Activated CD4-positive, alpha-beta T cell treated with anti-CD3 and anti-CD28 coated beads, Interleukin-10, Interleukin-2, amounts not matched to agents 100 ng/mL and 50 ng/mL, durations not matched to agents 16 hours and 8 hours (primary cell): ENCODE data around the gene ARSG.
"Not testable (repeated sequence)": the region's sequence is repeated elsewhere in the genome, so short reads cannot be mapped to it uniquely, and the experiment has no call there.

Source experiments
- DNase-seq: peaks from one replicate; pipeline ENCODE4 v3.0.0-alpha.2; 2020

The ARSG gene

DNA sequence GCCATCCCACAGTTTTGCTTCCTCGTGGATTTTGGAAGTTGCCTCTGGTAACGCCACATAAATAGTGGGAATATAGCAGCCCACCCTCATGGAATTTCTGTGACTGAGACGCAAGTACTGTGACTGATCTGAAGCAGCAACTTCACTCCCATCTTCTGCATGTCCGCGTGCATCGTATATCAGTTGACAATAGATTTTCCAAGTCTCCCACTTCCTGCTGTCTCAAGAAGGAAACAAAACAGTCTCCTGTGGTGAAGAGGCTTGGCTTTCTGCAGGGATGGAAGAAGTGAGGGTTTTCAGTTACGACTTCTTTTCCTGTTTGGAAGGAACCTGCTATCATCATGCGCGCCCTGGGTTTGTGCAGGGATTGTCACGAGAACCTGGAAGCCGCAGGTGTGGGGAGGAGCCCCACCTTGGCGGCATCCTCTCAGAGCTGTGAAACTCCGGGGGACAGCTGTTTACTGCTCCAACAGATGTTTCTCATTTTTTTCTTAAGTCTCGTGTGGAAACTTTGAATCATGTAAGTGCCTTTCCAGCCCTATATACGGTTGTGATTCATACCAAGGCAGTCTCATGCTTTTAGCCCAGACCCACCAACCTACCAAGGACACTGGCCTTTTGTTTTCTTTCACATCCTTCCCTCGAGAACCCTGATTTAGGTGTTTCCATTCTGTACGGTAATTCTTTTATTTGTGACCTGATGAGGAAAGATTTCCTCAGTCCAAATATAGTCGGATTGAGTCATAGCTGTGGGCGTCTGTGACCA is 108.5 kb downstream of the ARSG start:
- peak; percentile 65 for DNase-seq

DNA sequence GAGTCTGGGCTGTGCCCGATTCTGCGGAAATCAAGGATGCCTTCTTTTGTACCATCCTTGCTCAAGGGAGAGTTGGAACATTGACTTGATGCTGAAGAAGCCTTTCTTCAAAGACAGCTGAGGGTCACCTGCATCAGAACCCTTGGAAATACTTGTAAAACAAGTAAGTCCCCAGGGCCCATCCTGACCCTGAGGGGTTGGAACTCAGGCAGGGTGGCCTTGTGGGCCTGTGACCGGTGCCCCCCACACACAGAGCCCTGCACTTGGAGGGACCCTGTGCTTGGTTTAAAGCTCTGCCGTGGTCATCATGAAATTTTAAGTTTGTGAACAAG is 109.1 kb downstream of the ARSG start:
- DNase-seq = no peak

DNA sequence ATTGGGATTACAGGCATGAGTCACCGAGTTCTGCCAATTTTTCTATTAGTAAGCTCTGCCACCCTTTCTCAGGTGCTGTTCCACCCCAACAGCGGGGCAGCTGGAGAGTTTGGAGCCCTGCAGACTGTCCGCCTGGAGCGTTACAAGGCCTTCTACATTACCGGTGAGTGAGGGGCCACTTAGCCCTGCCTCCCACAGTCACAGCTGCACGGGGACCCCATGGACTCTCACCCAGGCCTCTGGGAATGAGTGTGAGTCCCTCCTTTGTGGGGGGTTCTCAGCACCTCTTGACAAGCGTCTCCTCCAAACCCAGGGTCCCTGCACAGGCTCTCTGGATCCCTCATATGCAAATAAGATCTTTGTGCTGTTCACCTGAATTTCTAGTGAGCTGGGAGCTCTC is 110.0 kb downstream of the ARSG start:
- no peak for DNase-seq

GRCh38 chr17:68403122-68403521 is 111.8 kb downstream of the ARSG start:
- no peak for DNase-seq

- DNase-seq = not testable (repeated sequence)
Observed at GRCh38 chr17:68403837-68404236, 112.5 kb downstream of the ARSG start.

- not testable (repeated sequence) for DNase-seq
Observed at GRCh38 chr17:68407656-68408055, 116.4 kb downstream of the ARSG start.

- DNase-seq = peak; percentile 56
Observed at GRCh38 chr17:68413597-68414560, 122.6 kb downstream of the ARSG start.

DNA sequence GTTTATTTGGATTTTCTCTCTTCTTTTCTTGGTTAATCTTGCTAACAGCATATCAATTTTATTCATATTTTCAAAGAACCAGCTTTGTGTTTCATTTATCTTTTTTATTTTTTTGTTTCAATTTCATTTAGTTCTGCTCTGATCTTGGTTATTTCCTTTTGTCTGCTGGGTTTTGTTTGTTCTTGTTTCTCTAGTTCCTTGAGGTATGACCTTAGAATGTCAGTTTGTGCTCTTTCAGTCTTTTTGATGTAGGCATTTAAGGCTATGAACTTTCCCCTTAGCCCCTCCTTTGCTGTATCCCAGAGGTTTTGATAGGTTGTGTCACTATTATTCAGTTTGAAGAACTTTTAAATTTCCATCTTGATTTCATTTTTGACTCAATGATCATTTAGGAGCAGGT is 123.6 kb downstream of the ARSG start:
- DNase-seq = not testable (repeated sequence)

GRCh38 chr17:68417317-68417716 is 126.0 kb downstream of the ARSG start:
- no peak for DNase-seq

DNA sequence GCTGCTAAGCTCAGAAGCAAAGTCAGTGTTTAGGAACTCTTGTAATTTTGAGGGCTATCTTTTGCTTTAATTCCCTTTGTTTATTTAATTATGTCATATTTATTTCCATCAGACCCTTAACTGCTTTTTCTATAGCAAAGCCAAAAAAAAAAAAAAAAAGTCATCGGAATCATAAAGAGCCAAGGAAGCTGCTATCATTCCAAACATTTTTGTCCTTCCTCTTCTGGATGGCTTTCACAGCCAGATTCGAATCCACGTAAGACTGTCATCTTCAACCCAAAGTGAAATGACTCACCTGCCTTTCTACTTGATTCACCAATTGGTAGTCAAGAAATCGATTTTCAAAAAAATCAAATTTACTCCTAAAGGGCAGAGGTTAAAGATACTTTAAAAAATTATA is 127.6 kb downstream of the ARSG start:
- DNase-seq = no peak

DNA sequence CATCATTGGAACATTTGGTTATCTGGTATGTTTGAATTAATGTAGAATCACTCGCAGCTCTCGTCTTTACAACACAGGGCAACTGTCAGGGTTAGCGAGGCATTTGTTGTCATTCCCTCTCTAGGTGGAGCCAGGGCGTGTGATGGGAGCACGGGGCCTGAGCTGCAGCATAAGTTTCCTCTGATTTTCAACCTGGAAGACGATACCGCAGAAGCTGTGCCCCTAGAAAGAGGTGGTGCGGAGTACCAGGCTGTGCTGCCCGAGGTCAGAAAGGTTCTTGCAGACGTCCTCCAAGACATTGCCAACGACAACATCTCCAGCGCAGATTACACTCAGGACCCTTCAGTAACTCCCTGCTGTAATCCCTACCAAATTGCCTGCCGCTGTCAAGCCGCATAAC is 128.8 kb downstream of the ARSG start:
- DNase-seq = no peak

DNA sequence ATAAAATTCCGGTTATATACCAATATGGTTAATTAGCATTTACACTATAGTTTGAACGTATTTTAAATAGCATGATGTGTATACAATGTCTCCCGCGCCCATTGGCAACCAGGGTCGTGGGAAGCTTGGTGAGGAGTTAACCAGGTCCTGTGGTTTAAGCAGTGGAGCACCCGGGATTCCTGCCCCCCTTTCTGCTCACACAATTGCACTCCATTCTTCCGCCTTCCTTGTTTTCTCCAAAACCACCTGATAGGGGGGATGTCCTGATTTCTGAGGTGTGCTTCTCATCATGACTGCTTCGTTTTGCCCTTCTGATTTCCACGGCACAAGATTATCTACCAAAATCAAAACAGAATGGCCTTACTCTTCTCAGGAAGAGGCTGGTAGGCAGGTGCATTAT is 130.2 kb downstream of the ARSG start:
- DNase-seq = no peak

DNA sequence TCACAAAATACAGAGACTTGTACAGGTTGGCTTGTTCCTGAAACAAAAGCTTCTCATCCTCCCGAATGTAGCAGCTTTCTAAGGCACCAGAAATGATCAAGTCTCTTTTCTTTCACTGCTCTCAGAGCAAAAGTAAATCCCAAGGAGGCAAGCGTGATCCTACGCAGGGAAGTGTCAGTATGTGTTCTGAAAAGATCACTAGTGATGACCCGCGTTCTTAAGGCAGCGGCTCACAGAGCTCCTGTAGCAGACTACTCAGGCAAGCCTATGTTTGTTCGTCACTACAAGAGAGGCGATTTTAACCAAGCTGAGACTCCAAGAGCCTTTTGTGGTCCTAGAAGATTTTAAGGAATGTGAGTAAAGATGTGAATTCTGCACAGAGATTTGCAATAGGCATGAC is 131.5 kb downstream of the ARSG start:
- DNase-seq = no peak

DNA sequence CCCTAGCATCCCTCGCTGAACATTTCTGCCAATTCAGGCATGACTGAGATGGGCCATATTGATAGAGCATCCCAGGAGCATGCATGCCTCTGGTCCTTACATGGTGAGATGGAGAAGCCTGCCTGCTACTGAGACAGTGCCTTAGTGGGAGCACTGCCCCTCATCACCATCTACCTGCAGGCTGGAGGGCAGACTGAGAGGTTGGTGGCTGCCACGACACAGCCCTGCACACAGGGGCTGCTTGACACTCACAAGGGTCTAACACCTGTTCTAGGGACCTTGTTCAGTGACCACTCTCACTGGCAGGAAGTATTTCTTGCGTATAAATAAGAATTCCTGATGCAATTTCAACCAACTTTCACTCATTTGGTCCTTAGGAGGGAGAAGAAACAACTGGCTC is 132.0 kb downstream of the ARSG start:
- no peak for DNase-seq

- DNase-seq = no peak
Observed at GRCh38 chr17:68424203-68424602, 132.9 kb downstream of the ARSG start.

- no peak for DNase-seq
Observed at GRCh38 chr17:68424861-68425260, 133.6 kb downstream of the ARSG start.

DNA sequence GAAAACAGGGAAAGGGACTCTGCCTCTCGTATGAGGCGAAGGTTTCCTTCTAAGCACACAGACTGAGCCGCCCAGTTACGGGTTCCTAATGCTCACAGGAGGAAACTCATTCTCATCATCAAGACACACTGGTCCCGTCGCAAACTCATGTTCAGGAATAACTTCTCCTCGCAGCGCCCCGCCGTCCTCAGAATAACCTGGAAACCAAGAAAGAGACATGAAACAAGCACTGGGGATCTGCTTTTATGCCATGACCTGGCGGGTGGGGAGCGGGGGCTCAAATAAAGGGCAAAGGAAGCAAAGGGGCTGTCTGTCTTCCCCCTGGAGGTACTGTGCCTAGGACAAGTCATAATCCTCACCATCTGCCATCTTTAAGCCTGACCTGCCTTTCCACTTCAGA is 134.7 kb downstream of the ARSG start:
- DNase-seq = no peak

- DNase-seq = no peak
Observed at GRCh38 chr17:68427575-68427974, 136.3 kb downstream of the ARSG start.

DNA sequence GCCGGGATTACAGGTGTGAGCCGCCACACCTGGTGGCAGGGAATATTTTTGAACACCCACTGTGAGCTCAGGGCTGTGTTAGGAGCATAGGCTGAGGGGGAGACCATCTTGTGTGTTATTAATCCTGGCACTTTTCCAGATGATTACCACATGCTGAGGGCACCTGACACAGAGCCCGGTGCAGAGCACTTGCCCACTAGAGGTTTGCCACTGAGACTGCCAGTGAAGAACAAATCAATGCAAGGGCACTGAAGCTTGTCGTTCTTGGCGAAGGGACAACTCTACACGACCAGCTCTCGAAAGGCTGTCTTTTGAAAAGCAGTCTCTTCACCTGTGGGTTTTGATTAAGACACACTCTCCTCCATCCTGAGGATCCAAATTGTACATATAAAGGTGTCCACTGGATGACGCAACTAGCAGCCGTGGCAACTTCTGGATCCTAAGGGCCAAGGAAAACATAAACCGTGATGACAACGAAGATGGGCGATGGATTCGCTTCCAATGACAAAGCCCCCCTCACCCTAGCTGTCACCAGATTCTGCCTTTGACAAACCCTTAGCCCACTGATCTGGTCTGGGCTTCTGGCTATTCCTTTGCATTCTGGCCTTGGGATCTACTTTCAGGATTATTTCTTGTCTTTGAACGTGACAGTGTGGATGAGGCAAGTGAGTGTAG is 137.3 kb downstream of the ARSG start:
- no peak for DNase-seq

GRCh38 chr17:68429881-68430280 is 138.6 kb downstream of the ARSG start:
- no peak for DNase-seq

- no peak for DNase-seq
Observed at GRCh38 chr17:68431045-68431608, 139.8 kb downstream of the ARSG start.

GRCh38 chr17:68431661-68432071 is 140.4 kb downstream of the ARSG start:
- peak; percentile 47 for DNase-seq
